IMR-90 (cell line): ENCODE measurements around the gene PIWIL4. TPM values are rescaled to one million over a fixed set of nuclear protein-coding genes. Genes with fewer than 3 reads are reported as not detected.

ENCODE experiments used
- ATAC-seq: fragments of 200-7000 bp; cut with Tn5 transposase; 2 replicates; pipeline ENCODE4 v1.9.1; 2020; ENCODE audit warnings: low read depth, mild to moderate bottlenecking, moderate library complexity
- BruUV-seq: library from RNA; stranded (reverse); fragments of 400-500 nt; replicated peaks from 2 replicates; lab custom pipeline; 2021; lab: Mats Ljungman, UMichigan
- CTCF ChIA-PET: fragments of 300-600 bp; formaldehyde crosslinking; extraction: SDS; loops from one replicate; lab custom pipeline; 2021; ENCODE audit warnings: antibody characterized with exemption; lab: Yijun Ruan, JAX
- POLR2A ChIA-PET: fragments of 300-600 bp; sonication (Branson Sonifier 250); formaldehyde crosslinking; loops from one replicate; lab custom pipeline; 2022; ENCODE audit warnings: antibody characterized with exemption; ENCODE audit not compliant: unreplicated experiment; lab: Charles Lee
- DNase-seq: peaks from one replicate; pipeline ENCODE4 v3.0.0; 2013
- H2AFZ ChIP-seq: replicated peaks from 2 replicates; pipeline ENCODE3; 2013; ENCODE audit warnings: low read length, mild to moderate bottlenecking; ENCODE audit not compliant: poor library complexity
- H2AK5ac ChIP-seq: 2 replicates; pipeline ENCODE4 v1.6.1; 2013; ENCODE audit warnings: low read depth, low read length, inconsistent platforms
- H2AK9ac ChIP-seq: replicated peaks from 2 replicates; pipeline ENCODE3; 2013; ENCODE audit warnings: mild to moderate bottlenecking, low read depth, low read length, moderate library complexity; ENCODE audit not compliant: poor library complexity
- H2BK120ac ChIP-seq: 2 replicates; pipeline ENCODE4 v1.6.1; 2013; ENCODE audit warnings: low read depth, low read length, inconsistent platforms
- H2BK15ac ChIP-seq: 3 replicates; pipeline ENCODE4 v1.6.1; 2013; ENCODE audit warnings: low read depth, low read length, inconsistent platforms
- H2BK20ac ChIP-seq: 2 replicates; pipeline ENCODE4 v1.6.1; 2013; ENCODE audit warnings: low read depth, mild to moderate bottlenecking, inconsistent platforms, low read length, moderate library complexity
- H2BK5ac ChIP-seq: 2 replicates; pipeline ENCODE4 v1.6.1; 2013; ENCODE audit warnings: mild to moderate bottlenecking, low read depth, low read length, inconsistent platforms; ENCODE audit not compliant: poor library complexity, severe bottlenecking
- H3K14ac ChIP-seq: replicated peaks from 2 replicates; pipeline ENCODE4 v1.6.1; 2013; ENCODE audit warnings: low read depth, low read length, inconsistent platforms
- H3K18ac ChIP-seq: 2 replicates; pipeline ENCODE4 v1.6.1; 2013; ENCODE audit warnings: low read depth, low read length, control low read depth
- H3K23ac ChIP-seq: 2 replicates; pipeline ENCODE4 v1.6.1; 2013; ENCODE audit warnings: low read depth, low read length, inconsistent platforms
- H3K27ac ChIP-seq: 2 replicates; pipeline ENCODE4 v1.5.1; 2013; ENCODE audit warnings: mild to moderate bottlenecking, control low read depth, low read length; ENCODE audit not compliant: insufficient read depth
- H3K27me3 ChIP-seq: 2 replicates; pipeline ENCODE4 v1.6.1; 2013; ENCODE audit warnings: low read length; ENCODE audit not compliant: control insufficient read depth, insufficient read depth
- H3K36me3 ChIP-seq: 2 replicates; pipeline ENCODE4 v1.6.1; 2013; ENCODE audit warnings: low read length, mixed read lengths; ENCODE audit not compliant: control insufficient read depth, insufficient read depth
- H3K4ac ChIP-seq: 2 replicates; pipeline ENCODE4 v1.6.1; 2013; ENCODE audit warnings: low read depth, low read length, inconsistent platforms
- H3K4me1 ChIP-seq: 2 replicates; pipeline ENCODE4 v1.6.1; 2013; ENCODE audit warnings: low read length, mixed read lengths; ENCODE audit not compliant: control insufficient read depth, insufficient read depth
- H3K4me2 ChIP-seq: 2 replicates; pipeline ENCODE4 v1.6.1; 2013; ENCODE audit warnings: low read depth, mild to moderate bottlenecking, control low read depth, low read length, moderate library complexity
- H3K4me3 ChIP-seq: 2 replicates; pipeline ENCODE4 v1.5.1; 2013; ENCODE audit warnings: low read depth, mild to moderate bottlenecking, control low read depth, low read length, moderate library complexity; ENCODE audit not compliant: insufficient read depth
- H3K56ac ChIP-seq: 2 replicates; pipeline ENCODE4 v1.6.1; 2013; ENCODE audit warnings: low read length, inconsistent platforms; ENCODE audit not compliant: insufficient read depth; ENCODE audit errors: extremely low read depth
- H3K79me1 ChIP-seq, 2 experiments: 2 replicates each; pipeline ENCODE4 v1.6.1; 2013; ENCODE audit warnings: low read length in 2 of 2, inconsistent platforms in 1 of 2, low read depth in 1 of 2
- H3K9ac ChIP-seq: 2 replicates; pipeline ENCODE4 v1.6.1; 2013; ENCODE audit warnings: low read depth, low read length, control low read depth
- H3K9me1 ChIP-seq: 2 replicates; pipeline ENCODE4 v1.6.1; 2013; ENCODE audit warnings: low read length, inconsistent platforms; ENCODE audit not compliant: insufficient read depth
- H3K9me3 ChIP-seq: 2 replicates; pipeline ENCODE4 v1.6.1; 2013; ENCODE audit warnings: low read length; ENCODE audit not compliant: control insufficient read depth, insufficient read depth
- H4K20me1 ChIP-seq: 2 replicates; pipeline ENCODE4 v1.6.1; 2013; ENCODE audit warnings: low read length, inconsistent platforms; ENCODE audit not compliant: insufficient read depth
- H4K5ac ChIP-seq: 2 replicates; pipeline ENCODE4 v1.6.1; 2013; ENCODE audit warnings: mild to moderate bottlenecking, low read depth, low read length, control low read depth
- H4K8ac ChIP-seq, 2 experiments: 2 replicates each; pipeline ENCODE4 v1.6.1; 2013; ENCODE audit warnings: low read depth in 2 of 2, low read length in 2 of 2, control low read depth in 1 of 2, inconsistent platforms in 1 of 2
- H4K91ac ChIP-seq: 2 replicates; pipeline ENCODE4 v1.6.1; 2013; ENCODE audit warnings: low read depth, low read length, inconsistent platforms; ENCODE audit not compliant: insufficient read depth
- BHLHE40 ChIP-seq: fragments of 150-350 bp; IDR thresholded peaks from 2 replicates; pipeline ENCODE4 v1.6.1; 2016; ENCODE audit warnings: mild to moderate bottlenecking, low read depth, low read length
- FOS ChIP-seq: fragments of 150-350 bp; IDR thresholded peaks from 2 replicates; pipeline ENCODE4 v1.6.1; 2016; ENCODE audit warnings: low read depth, low read length
- MAFK ChIP-seq: IDR thresholded peaks from 2 replicates; pipeline ENCODE4 v1.6.1; 2012; ENCODE audit warnings: low read depth, low read length, improper control_type of control experiment
- MAZ ChIP-seq: IDR thresholded peaks from 2 replicates; pipeline ENCODE4 v1.6.1; 2012; ENCODE audit warnings: low read depth, mild to moderate bottlenecking, low read length, improper control_type of control experiment, moderate library complexity, borderline replicate concordance
- MXI1 ChIP-seq: IDR thresholded peaks from 2 replicates; pipeline ENCODE4 v1.6.1; 2012; ENCODE audit warnings: low read depth, mild to moderate bottlenecking, low read length, moderate library complexity, borderline replicate concordance
- NFE2L2 ChIP-seq: fragments of 150-350 bp; IDR thresholded peaks from 2 replicates; pipeline ENCODE4 v1.6.1; 2016; ENCODE audit warnings: low read depth, mild to moderate bottlenecking, low read length
- POLR2A ChIP-seq: IDR thresholded peaks from 2 replicates; pipeline ENCODE4 v1.6.1; 2012; ENCODE audit warnings: mild to moderate bottlenecking, low read depth, low read length
- RAD21 ChIP-seq: IDR thresholded peaks from 2 replicates; pipeline ENCODE4 v1.6.1; 2012; ENCODE audit warnings: low read length, improper control_type of control experiment
- RCOR1 ChIP-seq: IDR thresholded peaks from 2 replicates; pipeline ENCODE4 v1.6.1; 2012; ENCODE audit warnings: mild to moderate bottlenecking, low read length, improper control_type of control experiment; ENCODE audit not compliant: insufficient replicate concordance
- RFX5 ChIP-seq: IDR thresholded peaks from 2 replicates; pipeline ENCODE4 v1.8.0; 2012; ENCODE audit warnings: low read depth, mild to moderate bottlenecking, low read length, moderate library complexity
- WGBS, 2 experiments: methylation state at CpG; one replicate each; pipeline versions ENCODE4 v1.1.5 to v1.1.7; 2013; ENCODE audit warnings: missing lambda C conversion rate in 2 of 2; ENCODE audit not compliant: insufficient read length in 1 of 2; ENCODE audit errors: extremely low coverage in 2 of 2; 5-methylcytosine and 5-hydroxymethylcytosine counted together
- dilution Hi-C: fragments of 300-500 bp; cut with HindIII; formaldehyde crosslinking; loops from one replicate; pipeline ENCODE4 v1.14.3; 2018; ENCODE audit warnings: low sequenced_read_pairs; ENCODE audit not compliant: unreplicated experiment
- in situ Hi-C: fragments of 300-500 bp; cut with MboI; formaldehyde crosslinking; loops from 3 replicates; pipeline ENCODE4 v1.14.3; 2019; ENCODE audit warnings: low sequenced_read_pairs, inconsistent platforms, mixed read lengths
- intact Hi-C: fragments of 100-400 bp; cut with micrococcal nuclease; formaldehyde crosslinking; loops from 2 replicates; pipeline ENCODE4 v1.10.0; 2022
- polyA plus RNA-seq, 3 experiments: library from polyadenylated mRNA; depleted of rRNA; stranded (reverse); fragments of >200 nt; gene quantifications; 2 replicates each; pipeline ENCODE4 v1.2.3, GENCODE V29; 2012; ENCODE audit warnings: low replicate concordance in 1 of 3
- total RNA-seq: library from RNA; depleted of rRNA; stranded (reverse); fragments of >200 nt; gene quantifications from 2 replicates; pipeline ENCODE4 v1.2.3, GENCODE V29; 2012
- TF ChIP-seq, protein P1 (sequence below): fragments of 150-350 bp; IDR thresholded peaks from 2 replicates; pipeline ENCODE4 v1.6.1; 2016; ENCODE audit warnings: low read depth, mild to moderate bottlenecking, low read length, moderate library complexity, borderline replicate concordance
- TF ChIP-seq, protein P2 (sequence below): fragments of 150-350 bp; IDR thresholded peaks from 2 replicates; pipeline ENCODE4 v1.6.1; 2017; ENCODE audit warnings: mild to moderate bottlenecking, antibody characterized with exemption, low read length, low read depth

Gene PIWIL4
- total and polyA plus RNA-seq, 2 of the 4 experiments (the other 2 are of a cell fraction), result 0.72 to 1.3 TPM

DNA sequence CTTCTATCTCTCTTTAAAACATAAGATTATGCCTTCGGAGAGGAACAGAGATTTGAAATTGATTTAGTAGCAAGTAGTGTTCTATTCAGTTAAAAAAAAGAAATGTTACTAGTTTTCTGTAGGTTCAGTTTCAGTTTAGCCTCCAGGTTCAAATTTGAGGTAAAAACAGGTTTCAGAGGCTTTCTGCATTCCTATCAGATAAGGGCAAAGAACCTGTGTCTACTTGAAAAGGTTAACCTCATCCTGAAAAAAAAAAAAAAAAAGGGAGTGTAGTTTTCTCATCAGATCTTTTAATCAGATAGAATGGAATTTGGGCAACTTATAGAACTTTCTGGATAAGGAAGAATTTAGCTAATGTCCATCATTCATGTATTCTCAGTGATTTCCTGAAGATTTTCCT is 42.8 kb upstream of the PIWIL4 start:
- Histone ChIP-seq H3K79me1 (no peaks in the 10 kb centered on the region), H3K36me3 (no peaks in the 10 kb centered on the region), H2BK15ac (no peak overlapping the region), H2BK120ac (no peak overlapping the region), H3K4me1 (peaks cover 2% of the 10 kb centered on the region; the same call in 1 of the 2 replicates), H2AFZ (no peak overlapping the region), H3K14ac (no peak overlapping the region), H3K4ac (no peak overlapping the region), H4K8ac (no peak overlapping the region), H2BK20ac (no peak overlapping the region), H3K4me2 (no peak overlapping the region), H3K27me3 (no peaks in the 10 kb centered on the region), H3K4me3 (no peak overlapping the region), H2AK5ac (no peak overlapping the region), H3K9me1 (no peaks in the 10 kb centered on the region), H3K27ac (no peak overlapping the region), H3K56ac (no peak overlapping the region), H3K23ac (no peak overlapping the region), H2BK5ac (no peak overlapping the region), H2AK9ac (no peak overlapping the region), H4K5ac (no peak overlapping the region), H4K91ac (no peak overlapping the region), H3K9ac (no peak overlapping the region), H3K18ac (no peak overlapping the region), H4K20me1 (no peaks in the 10 kb centered on the region), H3K9me3 (no peaks in the 10 kb centered on the region)
- dilution Hi-C loops, result no loop called here
- no CpG with 5 or more reads among the region's 1 CpG for WGBS, 2 experiments
- no peak for DNase-seq
- TF ChIP-seq BHLHE40 (no peak), FOS (no peak), MAZ (no peak), RFX5 (no peak), MXI1 (no peak), RCOR1 (no peak), NFE2L2 (no peak), POLR2A (no peak), MAFK (no peak), RAD21 (no peak)
- TF ChIP-seq, protein P1, sequence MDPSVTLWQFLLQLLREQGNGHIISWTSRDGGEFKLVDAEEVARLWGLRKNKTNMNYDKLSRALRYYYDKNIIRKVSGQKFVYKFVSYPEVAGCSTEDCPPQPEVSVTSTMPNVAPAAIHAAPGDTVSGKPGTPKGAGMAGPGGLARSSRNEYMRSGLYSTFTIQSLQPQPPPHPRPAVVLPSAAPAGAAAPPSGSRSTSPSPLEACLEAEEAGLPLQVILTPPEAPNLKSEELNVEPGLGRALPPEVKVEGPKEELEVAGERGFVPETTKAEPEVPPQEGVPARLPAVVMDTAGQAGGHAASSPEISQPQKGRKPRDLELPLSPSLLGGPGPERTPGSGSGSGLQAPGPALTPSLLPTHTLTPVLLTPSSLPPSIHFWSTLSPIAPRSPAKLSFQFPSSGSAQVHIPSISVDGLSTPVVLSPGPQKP, result no peak
- TF ChIP-seq, protein P2, sequence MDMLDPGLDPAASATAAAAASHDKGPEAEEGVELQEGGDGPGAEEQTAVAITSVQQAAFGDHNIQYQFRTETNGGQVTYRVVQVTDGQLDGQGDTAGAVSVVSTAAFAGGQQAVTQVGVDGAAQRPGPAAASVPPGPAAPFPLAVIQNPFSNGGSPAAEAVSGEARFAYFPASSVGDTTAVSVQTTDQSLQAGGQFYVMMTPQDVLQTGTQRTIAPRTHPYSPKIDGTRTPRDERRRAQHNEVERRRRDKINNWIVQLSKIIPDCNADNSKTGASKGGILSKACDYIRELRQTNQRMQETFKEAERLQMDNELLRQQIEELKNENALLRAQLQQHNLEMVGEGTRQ, result no peak
- in situ Hi-C loops, result loop anchor here (10.0 kb wide), 1 partner anchor 50 kb away; no protein-coding TSS in a partner anchor
- no peak for ATAC-seq
- POLR2A ChIA-PET, result no interaction called here
- no TSS peak for BruUV-seq
- intact Hi-C loops, result no loop called here
- CTCF ChIA-PET, result no interaction called here
